AG09309 (cell line): ENCODE data around the gene NRXN3.

ENCODE experiments used
- DNase-seq: peaks from one replicate; pipeline ENCODE4 v3.0.0-alpha.2; 2010; ENCODE audit warnings: low read depth
- H3K4me3 ChIP-seq: 2 replicates; pipeline ENCODE4 v1.5.1; 2011; ENCODE audit warnings: mild to moderate bottlenecking, low read depth, low read length, moderate library complexity; ENCODE audit not compliant: control insufficient read depth
- TF ChIP-seq, protein P1 (sequence below): IDR thresholded peaks from 2 replicates; pipeline ENCODE4 v1.5.1; 2011; ENCODE audit warnings: mild to moderate bottlenecking, low read depth, low read length, inconsistent platforms; ENCODE audit not compliant: insufficient read depth, control insufficient read depth; ENCODE audit errors: missing control alignments

The NRXN3 gene

DNA sequence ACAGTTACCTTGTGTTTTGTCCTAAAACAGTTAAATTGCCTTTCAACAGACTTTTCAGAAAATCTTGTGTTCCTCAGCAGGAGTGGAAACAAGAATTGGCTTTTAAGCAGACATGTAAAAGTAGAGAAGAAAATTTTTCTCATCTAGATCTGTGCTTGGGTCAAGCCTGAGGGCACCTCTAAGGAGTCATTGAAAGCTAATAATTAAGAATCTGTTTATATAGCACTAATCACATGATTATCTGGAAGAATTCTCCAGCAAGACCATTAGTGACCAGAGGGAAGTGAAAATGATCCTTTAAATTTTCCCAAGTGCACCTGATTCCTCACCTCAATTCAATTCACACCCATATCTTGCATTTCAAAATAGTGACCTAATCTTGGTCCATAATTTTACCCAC, 1746.1 kb downstream of the NRXN3 start:
- TF ChIP-seq, protein P1, sequence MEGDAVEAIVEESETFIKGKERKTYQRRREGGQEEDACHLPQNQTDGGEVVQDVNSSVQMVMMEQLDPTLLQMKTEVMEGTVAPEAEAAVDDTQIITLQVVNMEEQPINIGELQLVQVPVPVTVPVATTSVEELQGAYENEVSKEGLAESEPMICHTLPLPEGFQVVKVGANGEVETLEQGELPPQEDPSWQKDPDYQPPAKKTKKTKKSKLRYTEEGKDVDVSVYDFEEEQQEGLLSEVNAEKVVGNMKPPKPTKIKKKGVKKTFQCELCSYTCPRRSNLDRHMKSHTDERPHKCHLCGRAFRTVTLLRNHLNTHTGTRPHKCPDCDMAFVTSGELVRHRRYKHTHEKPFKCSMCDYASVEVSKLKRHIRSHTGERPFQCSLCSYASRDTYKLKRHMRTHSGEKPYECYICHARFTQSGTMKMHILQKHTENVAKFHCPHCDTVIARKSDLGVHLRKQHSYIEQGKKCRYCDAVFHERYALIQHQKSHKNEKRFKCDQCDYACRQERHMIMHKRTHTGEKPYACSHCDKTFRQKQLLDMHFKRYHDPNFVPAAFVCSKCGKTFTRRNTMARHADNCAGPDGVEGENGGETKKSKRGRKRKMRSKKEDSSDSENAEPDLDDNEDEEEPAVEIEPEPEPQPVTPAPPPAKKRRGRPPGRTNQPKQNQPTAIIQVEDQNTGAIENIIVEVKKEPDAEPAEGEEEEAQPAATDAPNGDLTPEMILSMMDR: no peak
- H3K4me3 ChIP-seq: no peak overlapping the region
- no peak for DNase-seq

DNA sequence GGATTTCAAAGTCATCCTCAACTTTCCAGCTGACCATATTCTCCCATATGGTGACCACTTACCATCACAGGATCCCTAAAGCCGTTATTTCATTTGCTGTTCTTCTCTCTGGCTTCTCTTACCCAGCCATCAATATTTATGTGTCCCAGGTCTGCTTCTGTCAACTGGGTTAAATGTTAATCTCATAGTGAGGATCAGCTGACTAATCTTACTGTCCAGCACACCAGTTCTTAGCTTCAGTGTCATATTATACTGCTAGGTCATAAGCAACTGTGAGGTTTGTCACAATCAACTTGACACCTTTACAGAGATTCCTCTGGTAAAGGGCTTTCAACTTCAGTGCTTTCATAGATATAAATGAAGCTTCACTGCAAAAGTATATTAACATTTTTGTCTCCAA, 1746.7 kb downstream of the NRXN3 start:
- no peak overlapping the region for H3K4me3 ChIP-seq
- DNase-seq: no peak
- TF ChIP-seq, protein P1: no peak
